K562 (cell line): ENCODE results near the gene TMEM209. TPM values are rescaled to one million over a fixed set of nuclear protein-coding genes. Genes with fewer than 3 reads are reported as not detected.
A peak's percentile ranks its signal among the peaks of the same experiment; 100 is the strongest.

Source experiments
- ATAC-seq: fragments of 200-7000 bp; cut with Tn5 transposase; 3 replicates; pipeline ENCODE4 v1.9.1; 2020; ENCODE audit warnings: moderate library complexity
- BruUV-seq: library from RNA; stranded (reverse); fragments of 400-500 nt; replicated peaks from 2 replicates; lab custom pipeline; 2021; lab: Mats Ljungman, UMichigan
- CTCF ChIA-PET: fragments of 300-600 bp; formaldehyde crosslinking; extraction: SDS; loops from one replicate; lab custom pipeline; 2021; ENCODE audit warnings: low intra/inter-chr PET ratio; lab: Yijun Ruan, JAX
- POLR2A ChIA-PET: fragments of 300-600, 350-650 bp; sonication (Branson Sonifier 250); formaldehyde crosslinking; extraction: SDS; loops from one replicate; lab custom pipeline; 2021; ENCODE audit warnings: antibody characterized with exemption, inconsistent platforms; lab: Yijun Ruan, JAX
- DNase-seq, 4 experiments: peaks; one replicate each; pipeline versions ENCODE4 v3.0.0 to v3.0.0-alpha.2; 2011 to 2018; ENCODE audit warnings: low spot score in 3 of 4, mixed read lengths in 3 of 4; ENCODE audit errors: extremely low read depth in 1 of 4
- FAIRE-seq: peaks from 2 replicates; lab custom pipeline; 2011; peaks lifted over from hg19 to GRCh38; lab: Jason Lieb, UNC
- H2AFZ ChIP-seq: 2 replicates; pipeline ENCODE4 v1.6.0; 2011; ENCODE audit warnings: low read depth, low read length, control low read depth, inconsistent platforms
- H3K27ac ChIP-seq: fragments of 200-600 bp; 3 replicates; pipeline ENCODE4 v1.8.0; 2011; ENCODE audit warnings: low read depth, mild to moderate bottlenecking, control low read depth, inconsistent platforms, low read length, moderate library complexity, mixed read lengths; ENCODE audit errors: extremely low read depth
- H3K27me3 ChIP-seq, 2 experiments: fragments of 300-600 bp in 1 of 2; 2 replicates in 1 of 2; 3 replicates in 1 of 2; pipeline versions ENCODE4 v1.6.0 to v1.8.0; 2011; ENCODE audit warnings: inconsistent platforms in 2 of 2, low read length in 2 of 2, mild to moderate bottlenecking in 1 of 2, mixed read lengths in 1 of 2, moderate library complexity in 1 of 2; ENCODE audit not compliant: control insufficient read depth in 2 of 2, insufficient read depth in 2 of 2
- H3K36me3 ChIP-seq: fragments of 300-600 bp; 3 replicates; pipeline ENCODE4 v1.8.0; 2011; ENCODE audit warnings: mild to moderate bottlenecking, low read length, inconsistent platforms; ENCODE audit not compliant: control insufficient read depth, insufficient read depth
- H3K4me1 ChIP-seq, 2 experiments: fragments of 200-600 bp in 1 of 2; replicated peaks in 1 of 2; 2 replicates in 1 of 2; 3 replicates in 1 of 2; pipeline versions ENCODE4 v1.5.1 to v1.8.0; 2011; ENCODE audit warnings: inconsistent platforms in 2 of 2, low read length in 2 of 2, mild to moderate bottlenecking in 1 of 2, mixed read lengths in 1 of 2, moderate library complexity in 1 of 2; ENCODE audit not compliant: control insufficient read depth in 2 of 2, insufficient read depth in 2 of 2
- H3K4me2 ChIP-seq: 2 replicates; pipeline ENCODE4 v1.6.1; 2011; ENCODE audit warnings: low read length, control low read depth, inconsistent platforms, mixed read lengths; ENCODE audit not compliant: insufficient read depth
- H3K4me3 ChIP-seq: fragments of 200-600 bp; sonication (generic), shearing (Covaris generic); 2 replicates; pipeline ENCODE4 v1.5.1; 2016; ENCODE audit warnings: control low read depth, inconsistent platforms
- H3K79me2 ChIP-seq: fragments of 200-600 bp; 3 replicates; pipeline ENCODE4 v1.8.0; 2011; ENCODE audit warnings: low read length, inconsistent platforms; ENCODE audit not compliant: control insufficient read depth, insufficient read depth
- H3K9ac ChIP-seq, 2 experiments: 2 replicates each; pipeline versions ENCODE4 v1.6.0 to v1.6.1; 2011; ENCODE audit warnings: low read depth in 2 of 2, low read length in 2 of 2, control low read depth in 1 of 2, inconsistent platforms in 1 of 2, mild to moderate bottlenecking in 1 of 2, mixed read lengths in 1 of 2; ENCODE audit not compliant: insufficient read depth in 1 of 2
- H3K9me1 ChIP-seq: one replicate; pipeline ENCODE4 v1.6.0; 2011; ENCODE audit warnings: inconsistent platforms, mild to moderate bottlenecking, low read length, moderate library complexity; ENCODE audit not compliant: control insufficient read depth, insufficient read depth
- H3K9me3 ChIP-seq: replicated peaks from 2 replicates; pipeline ENCODE4 v1.5.1; 2011; ENCODE audit warnings: low read depth, low read length, inconsistent platforms; ENCODE audit not compliant: control insufficient read depth, insufficient read depth
- H4K20me1 ChIP-seq: replicated peaks from 2 replicates; pipeline ENCODE4 v1.6.1; 2011; ENCODE audit warnings: low read length, inconsistent platforms, mixed read lengths; ENCODE audit not compliant: control insufficient read depth, insufficient read depth
- DNMT1 ChIP-seq: fragments of 450-650 bp; IDR thresholded peaks from 2 replicates; pipeline ENCODE4 v1.6.1; 2016; ENCODE audit warnings: antibody characterized with exemption, mild to moderate bottlenecking
- POLR2H ChIP-seq: IDR thresholded peaks from 2 replicates; pipeline ENCODE4 v1.6.1; 2016; ENCODE audit warnings: missing genetic modification characterization, low read depth, mild to moderate bottlenecking, control low read depth, missing compliant biosample characterization, moderate library complexity
- RBFOX2 ChIP-seq: fragments of 200-400 bp; formaldehyde crosslinking; IDR thresholded peaks from 2 replicates; pipeline ENCODE4 v1.6.1; 2017; ENCODE audit warnings: low read depth, mild to moderate bottlenecking, low read length, moderate library complexity
- ZNF507 ChIP-seq: conservative IDR thresholded peaks from 2 replicates; pipeline ENCODE4 v1.6.1; 2017; ENCODE audit warnings: missing genetic modification characterization, missing compliant biosample characterization
- WGBS: fragments of 100-300 bp; shearing (Covaris generic); methylation state at CpG from one replicate; pipeline ENCODE4 v1.1.6; 2016; ENCODE audit warnings: low coverage, mixed read lengths; ENCODE audit not compliant: insufficient coverage; ENCODE audit errors: missing lambda C conversion rate; 5-methylcytosine and 5-hydroxymethylcytosine counted together
- in situ Hi-C: fragments of 300-500 bp; cut with MboI; formaldehyde crosslinking; loops from 4 replicates; pipeline ENCODE4 v1.15.0; 2018; ENCODE audit warnings: inconsistent platforms, mixed read lengths
- intact Hi-C: fragments of 100-400 bp; cut with micrococcal nuclease; formaldehyde crosslinking; loops from 2 replicates; pipeline ENCODE4 v1.14.2; 2022
- polyA plus RNA-seq, 8 experiments: library from polyadenylated mRNA; depleted of rRNA in 4 of 8; stranded (reverse) in 5 of 8; unstranded in 3 of 8; fragments of >200 nt; fragmentation: Nextera tagmentation in 2 of 8; fragmentation: Illumina TruSeq in 1 of 8; extraction: Ambion mirVana in 2 of 8; extraction: Trizol in 1 of 8; gene quantifications; 2 replicates each; pipeline versions ENCODE4 v1.2.1 to v1.2.3, GENCODE V29; 2011 to 2014; ENCODE audit warnings: inconsistent platforms in 1 of 8, missing spikeins in 1 of 8
- total RNA-seq, 7 experiments: library from RNA; depleted of rRNA in 6 of 7; stranded (reverse); fragments of >200 nt in 6 of 7; fragmentation: Illumina TruSeq in 2 of 7; extraction: Trizol in 2 of 7; gene quantifications; 2 replicates each; pipeline versions ENCODE4 v1.2.1 to v1.2.3, GENCODE V29; 2011 to 2021; ENCODE audit warnings: low replicate concordance in 1 of 7

Gene TMEM209
- total and polyA plus RNA-seq, 9 of the 15 experiments (the other 6 are each of a cell fraction or from before 2014, with no cell fraction given), result 36.8 to 116 (median 76.6) TPM

GRCh38 chr7:130178251-130178650 lies 27.0 kb downstream of the TMEM209 start:
- no peak for DNase-seq
- Histone ChIP-seq H3K9me3 (no peaks in the 10 kb centered on the region), H3K9ac (no peak overlapping the region), H3K4me1 (no peaks in the 10 kb centered on the region), H3K79me2 (peaks cover 7% of the 10 kb centered on the region; the same call in 1 of the 3 replicates), H4K20me1 (no peaks in the 10 kb centered on the region), H3K4me2 (no peak overlapping the region), H3K36me3 (peaks cover 91% of the 10 kb centered on the region), H3K27ac (no peak overlapping the region), H3K4me3 (no peak overlapping the region), H3K27me3 (no peaks in the 10 kb centered on the region), H3K9me1 (no peaks in the 10 kb centered on the region), H2AFZ (no peak overlapping the region)
- WGBS, result 96% methylated on average over 4 of the region's 4 CpGs
- in situ Hi-C loops, result no loop called here
- POLR2A ChIA-PET, result interaction anchor here (0.6 to 1.0 kb wide), 6 partner anchors 9 to 51 kb away, joined by 3 to 4 read pairs (median 3); partner anchors contain the start of gene TMEM209
- TF ChIP-seq DNMT1, result no peak
- TF ChIP-seq ZNF507 (tag), result 0 out of 2 replicates have a peak, but pooled peaks have one; percentile 1
- CTCF ChIA-PET, result no interaction called here
- no peak; the same call in 2 of the 3 replicates for ATAC-seq
- no TSS peak for BruUV-seq
- FAIRE-seq, result no peak
- intact Hi-C loops, result no loop called here

- no peak for FAIRE-seq
- CTCF ChIA-PET, result no interaction called here
Observed at GRCh38 chr7:130174237-130174959, 30.8 kb downstream of the TMEM209 start.

More at GRCh38 chr7:130174237-130174959, 30.8 kb downstream of the TMEM209 start:
- Histone ChIP-seq H2AFZ (no peak overlapping the region), H3K4me2 (no peak overlapping the region), H3K27ac (no peak overlapping the region), H3K9me1 (no peaks in the 10 kb centered on the region), H3K4me3 (no peak overlapping the region), H3K9me3 (no peaks in the 10 kb centered on the region), H3K27me3 (no peaks in the 10 kb centered on the region), H3K9ac (no peak overlapping the region), H3K79me2 (peaks cover 4% of the 10 kb centered on the region; the same call in 1 of the 3 replicates), H4K20me1 (no peaks in the 10 kb centered on the region), H3K4me1 (no peaks in the 10 kb centered on the region)
- ATAC-seq (no peak), DNase-seq (no peak)
- POLR2A ChIA-PET, result interaction anchor here (1.2 to 7.1 kb wide), 3 partner anchors 10 to 16 kb away, joined by 5 to 34 read pairs (median 7); no protein-coding TSS in a partner anchor
- in situ Hi-C loops, result no loop called here
- no TSS peak for BruUV-seq
- intact Hi-C loops, result no loop called here
- WGBS, result 96% methylated on average over 4 of the region's 4 CpGs
- TF ChIP-seq POLR2H (tag), result peak; percentile 35; the same call in 1 of the 2 replicates
- no peak for TF ChIP-seq RBFOX2
- TF ChIP-seq, all 486 proteins: peak for 1
- peaks cover 88% of the 10 kb centered on the region for H3K36me3 ChIP-seq
